ENCODE results near the gene CPT1C. TPM values are rescaled to one million over a fixed set of nuclear protein-coding genes. Genes with fewer than 3 reads are reported as not detected.

CPT1C gene
- total and polyA plus RNA-seq, 2 donors (not counting 3 experiments of a cell fraction or from before 2014, with no cell fraction given) = 45.7 to 80.8 TPM

- no peak overlapping the region for H3K9ac ChIP-seq (replicated peaks; ENCODE audit: extremely low read depth, insufficient read depth, low read length)
- H3K4me1 ChIP-seq (ENCODE audit: control insufficient read depth, extremely low read depth, insufficient read depth, low read length) = peaks cover 40% of the 10 kb centered on the region
- TF ChIP-seq FOS (IDR thresholded peaks at IDR 0.05; ENCODE audit: borderline replicate concordance, insufficient read depth, low read length) = no peak
- TF ChIP-seq GATA2 (IDR thresholded peaks at IDR 0.05; ENCODE audit: insufficient read depth, insufficient read length, low read depth, low read length) = no peak
- TF ChIP-seq POLR2A (IDR thresholded peaks at IDR 0.05; ENCODE audit: low read depth, low read length) = no peak
- TF ChIP-seq CTCF (IDR thresholded peaks at IDR 0.05; ENCODE audit: extremely low read depth in 1 of 2, insufficient read depth in 1 of 2, low read depth in 1 of 2, low read length in 2 of 2) = no peak
- TF ChIP-seq EZH2 (IDR thresholded peaks at IDR 0.05; ENCODE audit: borderline replicate concordance, low read depth, low read length, severe bottlenecking) = no peak
- no peak for TF ChIP-seq JUN (IDR thresholded peaks at IDR 0.05; ENCODE audit: borderline replicate concordance, insufficient read depth, insufficient read length, low read depth)
- no peak for TF ChIP-seq MYC (IDR thresholded peaks at IDR 0.05; ENCODE audit: low read depth, low read length)
- no peak for TF ChIP-seq MAX (IDR thresholded peaks at IDR 0.05; ENCODE audit: insufficient read depth, insufficient read length)
- TF ChIP-seq POLR2AphosphoS5 (IDR thresholded peaks at IDR 0.05; ENCODE audit: insufficient read depth, low read depth, low read length) = no peak
- H3K79me2 ChIP-seq (ENCODE audit: control insufficient read depth, insufficient read depth, low read length) = peaks cover 2% of the 10 kb centered on the region
- FAIRE-seq = no peak
- no peak overlapping the region for H3K4me2 ChIP-seq (ENCODE audit: insufficient read depth, low read length)
- no peaks in the 10 kb centered on the region for H3K9me3 ChIP-seq (replicated peaks; ENCODE audit: control insufficient read depth, insufficient read depth, low read length)
- H3K9me1 ChIP-seq (replicated peaks; ENCODE audit: control insufficient read depth, extremely low read depth, insufficient read depth, low read length) = no peaks in the 10 kb centered on the region
- no peak overlapping the region for H2AFZ ChIP-seq (ENCODE audit: low read depth, low read length)
- H3K4me3 ChIP-seq (replicated peaks in 1 of 3; ENCODE audit: insufficient read depth in 1 of 3, low read depth in 1 of 3, low read length in 3 of 3) = no peak overlapping the region
- H3K27ac ChIP-seq (ENCODE audit: insufficient read depth, low read depth, low read length) = no peak overlapping the region
- no peaks in the 10 kb centered on the region for H4K20me1 ChIP-seq (replicated peaks; ENCODE audit: control insufficient read depth, extremely low read depth, insufficient read depth, low read length)
- H3K27me3 ChIP-seq (ENCODE audit: control insufficient read depth in 2 of 2, insufficient read depth in 2 of 2, low read length in 2 of 2) = no peaks in the 10 kb centered on the region
- peaks cover 4 to 29% of the 10 kb centered on the region in 2 experiments for H3K36me3 ChIP-seq (ENCODE audit: control insufficient read depth in 2 of 2, extremely low read depth in 1 of 2, insufficient read depth in 2 of 2, low read length in 2 of 2)
- dilution Hi-C loops (cut with MboI; ENCODE audit: extremely low pct_ligation_motif_present, low sequenced_read_pairs) (no loop called here), intact Hi-C loops (cut with micrococcal nuclease) (loop anchor here (5.0 kb wide), 1 partner anchor 120 kb away; no protein-coding TSS in a partner anchor)
- ChIA-PET POLR2A (no interaction called here), CTCF (no interaction called here)
- BruUV-seq (replicated peaks) = no TSS peak
- DNase-seq (ENCODE audit: low read depth, low spot score) = no peak
These were observed 3.8 kb upstream of the CPT1C start for GRCh38 chr19:49687150-49687549.
